Measurements from ENCODE around the gene HTR7.
"Not testable (repeated sequence)": the region's sequence is repeated elsewhere in the genome, so short reads cannot be mapped to it uniquely, and the experiment has no call there.

Gene HTR7

DNA sequence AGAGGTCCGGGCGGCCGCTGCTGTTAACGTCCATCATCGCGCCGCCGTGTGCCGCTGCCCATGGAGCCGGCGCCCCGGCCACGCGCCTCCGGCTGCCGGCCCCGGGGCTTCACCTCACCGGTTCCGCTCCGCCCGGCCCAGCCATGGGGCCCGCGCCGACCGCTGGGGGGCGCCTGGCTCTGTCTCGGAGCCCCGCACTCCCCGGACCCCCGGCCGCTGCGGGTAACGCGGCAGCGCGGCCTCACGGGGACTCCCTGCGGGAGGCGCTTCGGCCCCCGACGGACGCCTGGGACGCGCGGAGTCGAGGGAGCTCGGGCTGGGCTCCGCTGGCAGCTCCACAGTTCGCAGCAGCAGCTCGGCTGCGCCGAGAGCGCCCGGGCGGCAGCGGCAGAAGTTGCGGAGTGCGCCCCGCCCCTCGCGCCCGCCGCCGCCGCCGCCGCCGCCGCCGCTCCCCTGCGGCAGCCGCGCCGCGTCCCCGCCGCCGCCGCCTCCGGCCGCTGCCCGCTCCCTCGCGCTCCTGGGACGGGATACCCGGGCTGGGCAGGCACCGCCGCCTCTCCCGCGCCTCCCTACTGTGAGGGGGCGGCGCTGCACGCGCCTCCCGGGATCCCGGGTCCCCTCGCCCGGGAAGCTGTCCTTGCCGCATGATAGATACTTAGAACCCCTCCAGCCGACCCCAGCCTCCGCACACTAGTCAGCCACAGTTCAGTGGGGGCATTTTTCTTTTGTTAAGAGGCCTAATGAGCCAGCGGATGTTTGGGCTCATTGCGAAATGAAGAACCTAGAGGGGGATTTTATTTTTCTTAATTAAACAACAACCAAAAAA lies at the start of gene HTR7:
TSS of gene HTR7 (minus strand) at position 405 of the 826 bp plus-strand sequence. CDS start at position 37, 368 bp downstream.
- DNase-seq, result no peak

- no peak for DNase-seq
Measured at GRCh38 chr10:90906596-90906995, 48.8 kb upstream of the HTR7 start.

DNA sequence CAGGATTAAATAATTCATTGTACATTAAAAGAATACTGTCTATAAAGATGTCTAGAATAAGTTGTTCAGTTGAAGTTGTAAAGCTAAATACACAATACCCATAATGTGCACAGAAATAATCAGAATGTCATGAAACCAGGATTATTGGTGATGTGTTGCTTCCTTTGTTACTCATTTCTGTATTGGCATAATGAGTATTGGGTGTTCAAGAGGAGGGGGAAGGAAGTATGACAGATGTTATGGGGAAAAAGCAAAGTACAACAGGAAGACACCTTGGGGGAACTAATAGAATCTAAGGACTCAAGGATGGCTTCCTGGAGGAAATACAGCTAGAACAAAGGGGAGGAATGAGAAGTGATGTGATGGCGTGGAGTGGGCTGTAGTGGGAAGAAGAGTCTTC lies 48.1 kb upstream of the HTR7 start:
- no peak for DNase-seq

- not testable (repeated sequence) for DNase-seq
Measured at GRCh38 chr10:90896916-90897315, 39.1 kb upstream of the HTR7 start.

DNA sequence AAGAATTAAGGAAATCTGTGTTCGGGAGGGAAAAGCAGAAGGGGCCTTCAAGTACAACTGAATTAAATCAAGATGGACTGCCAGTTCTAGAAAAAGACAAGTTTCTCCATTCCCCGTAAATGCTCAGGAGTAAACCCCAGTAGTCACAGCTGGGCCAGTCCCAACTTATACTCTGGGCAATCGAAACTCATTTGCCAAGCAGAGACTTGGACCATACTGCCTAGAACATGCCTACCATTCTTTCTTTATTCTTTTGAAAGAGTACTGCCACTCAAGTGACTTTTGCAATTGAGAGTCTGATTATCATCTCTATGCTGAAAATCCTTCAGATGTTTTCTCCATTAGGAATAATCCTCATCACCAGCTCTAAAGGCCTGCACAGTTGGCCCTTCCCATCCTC lies 35.4 kb upstream of the HTR7 start:
- no peak for DNase-seq

- DNase-seq, result no peak
Measured at GRCh38 chr10:90890347-90890746, 32.5 kb upstream of the HTR7 start.

GRCh38 chr10:90889636-90890035 lies 31.8 kb upstream of the HTR7 start:
- no peak for DNase-seq

DNA sequence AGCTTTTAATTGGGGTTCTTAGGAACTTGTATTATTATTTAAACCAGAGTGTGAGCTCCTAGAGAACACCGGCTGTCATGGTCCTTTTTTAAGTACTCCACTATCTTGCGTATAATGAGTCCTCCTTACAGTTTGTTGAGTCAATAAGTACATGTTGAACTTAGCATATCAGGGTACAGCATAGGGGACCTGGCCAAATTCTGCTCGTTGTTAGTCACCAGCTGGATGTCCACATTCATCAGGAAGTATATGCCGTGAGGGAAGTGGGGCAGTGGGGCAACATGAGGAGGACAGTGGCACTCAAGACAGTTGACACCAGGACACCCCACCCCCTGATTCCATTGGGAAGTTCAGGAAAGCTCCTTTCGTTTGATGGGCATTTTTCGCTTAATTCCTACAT lies 30.5 kb upstream of the HTR7 start:
- DNase-seq, result no peak

GRCh38 chr10:90887555-90887954 lies 29.7 kb upstream of the HTR7 start:
- DNase-seq, result no peak

DNA sequence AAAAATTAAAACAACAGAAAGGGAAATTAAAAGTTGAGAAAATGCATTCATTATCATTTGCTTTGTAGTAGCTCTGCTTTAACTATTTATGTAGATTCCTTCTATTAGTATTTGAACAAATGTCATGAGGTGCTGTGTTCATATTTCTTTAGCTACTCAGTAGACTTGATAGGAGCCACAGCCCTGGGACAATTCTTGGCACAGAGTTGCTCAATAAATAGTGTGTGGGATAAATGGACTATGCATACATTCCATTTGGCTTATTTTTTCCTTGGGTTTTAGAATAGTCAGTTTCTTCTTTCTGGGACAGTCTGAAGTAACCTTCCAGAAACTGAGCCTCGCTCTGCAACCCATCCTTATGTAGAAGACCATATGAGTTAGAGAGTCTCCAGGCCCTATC lies 27.3 kb upstream of the HTR7 start:
- no peak for DNase-seq

DNA sequence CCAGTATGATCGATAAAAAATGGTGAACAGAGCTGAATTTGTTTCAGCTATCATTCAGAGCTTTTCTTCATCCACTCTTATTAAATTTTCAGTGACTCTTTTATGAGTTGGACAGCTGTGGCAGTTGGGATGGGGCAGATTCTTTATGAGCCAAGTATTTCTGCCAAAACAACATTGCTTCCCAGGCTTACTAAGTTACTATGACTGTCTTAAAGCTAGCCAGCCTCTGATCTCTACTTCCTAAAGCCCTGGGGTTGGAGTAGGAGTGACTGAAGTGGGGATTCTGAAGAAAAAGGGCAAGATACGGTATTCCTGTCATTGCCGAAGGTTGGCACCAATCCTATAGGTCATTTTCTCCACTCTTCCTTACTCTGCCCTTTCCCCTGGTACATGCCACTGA lies 26.6 kb upstream of the HTR7 start:
- DNase-seq, result no peak

DNA sequence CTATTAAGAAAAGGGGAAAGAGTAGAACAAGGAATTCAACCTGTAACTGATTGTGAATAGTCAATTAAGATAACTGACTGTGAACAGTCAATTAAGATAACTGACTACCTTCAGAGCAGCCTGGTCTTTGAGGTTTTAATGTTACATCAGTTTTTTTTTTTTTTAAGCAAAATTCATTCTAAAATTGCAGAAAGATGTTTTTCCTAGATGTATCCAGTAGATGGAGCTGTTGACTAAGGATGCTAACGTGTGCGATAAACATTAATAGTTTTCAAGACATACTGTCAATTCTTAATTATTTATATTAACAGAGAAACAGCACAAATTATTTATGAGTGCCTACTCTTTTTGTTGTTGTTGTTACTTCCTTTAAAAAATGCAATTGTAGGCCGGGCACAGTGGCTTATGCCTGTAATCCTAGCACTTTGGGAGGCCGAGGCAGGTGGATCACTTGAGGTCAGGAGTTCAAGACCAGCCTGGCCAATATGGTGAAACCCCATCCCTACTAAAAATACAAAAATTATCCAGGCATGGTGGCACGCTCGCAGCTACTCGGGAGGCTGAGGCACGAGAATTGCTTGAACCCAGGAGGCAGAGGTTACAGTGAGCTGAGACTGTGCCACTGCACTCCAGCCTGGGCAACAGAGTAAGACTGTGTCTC lies 22.4 kb upstream of the HTR7 start:
- not testable (repeated sequence) for DNase-seq

DNA sequence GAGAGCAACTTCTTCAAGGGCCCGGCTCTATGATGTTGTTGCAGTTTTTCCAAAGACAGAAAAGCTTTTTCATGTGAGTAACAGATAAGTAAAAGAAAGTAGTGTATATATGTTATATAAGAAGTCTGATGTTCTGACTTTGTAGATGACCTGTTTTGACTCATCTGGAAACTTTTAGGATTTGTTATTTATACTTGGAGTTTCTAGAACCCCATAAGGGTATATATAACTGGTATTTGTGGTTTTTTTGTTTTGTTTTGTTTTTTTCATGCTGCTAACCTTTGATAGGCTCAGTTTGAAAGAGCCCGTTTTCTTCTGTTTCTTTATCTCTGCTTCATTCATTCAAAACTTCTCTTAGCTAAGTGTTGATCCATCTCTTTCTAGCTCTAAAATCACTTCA lies 21.2 kb upstream of the HTR7 start:
- no peak for DNase-seq

DNA sequence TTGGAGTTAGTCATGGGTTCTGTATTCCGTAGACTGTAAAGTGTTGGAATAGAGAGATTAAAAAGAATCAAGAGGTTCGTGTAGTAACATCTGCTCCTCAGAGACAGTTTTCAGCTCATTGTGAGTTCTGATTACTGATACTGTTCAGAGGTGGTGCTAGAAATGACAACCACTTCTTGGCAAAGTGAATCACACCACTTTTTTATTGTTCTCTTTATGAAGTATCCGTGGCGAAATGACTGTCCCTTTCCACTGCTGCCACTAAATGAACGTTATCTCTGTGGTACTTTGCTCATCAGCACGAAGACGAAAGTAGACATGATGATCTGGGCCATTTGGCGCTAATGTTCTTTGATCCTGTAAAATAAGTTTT lies 14.8 kb upstream of the HTR7 start:
- no peak for DNase-seq

DNA sequence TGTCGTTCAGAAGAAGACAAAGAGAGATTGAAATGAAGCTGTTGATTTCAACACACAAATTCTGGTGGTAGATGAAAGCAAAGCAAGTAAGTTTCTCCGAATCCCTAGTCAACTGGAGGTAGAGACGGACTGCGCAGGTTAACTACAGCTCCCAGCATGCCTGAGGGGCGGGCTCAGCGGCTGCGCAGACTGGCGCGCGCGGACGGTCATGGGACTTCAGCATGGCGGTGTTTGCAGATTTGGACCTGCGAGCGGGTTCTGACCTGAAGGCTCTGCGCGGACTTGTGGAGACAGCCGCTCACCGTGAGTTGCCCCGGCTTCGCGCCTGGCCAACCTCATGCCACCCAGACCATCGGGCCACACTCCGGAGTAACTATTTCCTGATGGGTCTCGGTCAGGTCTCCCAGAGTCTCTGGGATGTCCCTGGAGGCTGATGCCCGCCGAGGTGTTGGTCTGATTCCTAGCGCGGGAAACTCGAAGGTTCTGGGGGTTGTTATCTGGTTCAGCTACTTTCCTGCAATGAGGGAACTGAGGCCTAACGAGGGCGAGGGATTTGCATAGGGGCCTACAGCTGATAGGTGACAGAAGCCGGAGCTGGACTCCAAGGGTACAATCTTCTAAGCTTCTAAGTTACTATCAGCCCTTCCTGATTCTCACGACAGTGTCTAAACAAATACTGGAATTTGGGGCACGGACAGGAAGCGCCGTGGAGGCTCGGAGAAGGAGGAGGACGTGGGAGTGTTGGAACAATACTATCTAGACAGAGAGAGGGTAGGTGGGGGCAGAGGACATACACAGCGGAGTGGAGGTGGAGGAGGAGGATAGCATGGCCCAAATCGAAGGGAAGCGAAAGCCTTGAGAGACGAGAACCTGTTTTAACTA lies 14.2 kb upstream of the HTR7 start, which contains the start of gene RPP30:
TSS of gene RPP30 (plus strand) at position 209 of the 882 bp plus-strand sequence. CDS start at position 222, 13 bp downstream.
- DNase-seq, result no peak

- no peak for DNase-seq
Measured at GRCh38 chr10:90871279-90871765, 13.5 kb upstream of the HTR7 start.

DNA sequence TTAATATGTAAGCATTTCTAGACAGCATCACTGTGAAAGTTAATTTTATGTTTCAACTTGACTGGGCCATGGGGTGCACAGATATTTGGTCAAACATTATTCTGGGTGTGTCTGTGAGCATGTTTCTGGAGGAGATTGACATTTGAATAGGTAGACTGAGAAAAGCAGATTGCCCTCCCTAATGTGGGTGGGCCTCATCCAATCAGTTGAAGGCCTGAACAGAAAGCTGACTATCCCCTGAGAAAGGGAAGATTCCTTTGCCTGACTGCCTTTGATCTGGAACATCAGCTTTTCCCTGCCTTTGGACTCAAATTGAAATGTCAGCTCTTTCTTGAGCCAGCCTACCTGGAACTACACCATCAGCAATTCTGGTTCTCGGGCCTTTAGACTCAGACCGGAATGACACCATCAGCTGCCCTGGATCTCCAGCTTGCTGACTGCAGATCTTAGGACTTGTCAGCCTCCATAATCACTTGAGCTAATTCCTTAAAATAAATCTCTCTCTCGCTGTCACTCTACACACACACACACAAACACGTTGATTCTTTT lies 8.3 kb upstream of the HTR7 start:
- no peak for DNase-seq

DNA sequence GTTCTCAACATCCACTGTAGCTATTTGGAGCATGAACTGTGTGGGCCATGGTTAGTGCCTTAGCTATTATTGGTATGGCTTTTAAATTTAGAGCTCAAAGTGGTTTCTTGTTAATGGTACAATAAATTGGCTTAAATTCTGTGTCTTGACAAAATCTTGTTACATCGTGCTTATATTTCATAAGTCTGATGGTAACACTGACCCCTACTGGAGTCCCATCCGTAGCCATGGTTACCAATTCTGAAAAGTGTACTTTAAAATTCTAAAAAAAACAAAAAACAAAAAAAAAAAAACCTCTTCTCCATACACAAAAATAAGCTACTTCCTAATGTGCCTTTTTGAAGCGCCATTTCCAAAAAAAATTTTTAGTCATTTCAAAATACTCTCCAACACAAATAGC lies 7.6 kb upstream of the HTR7 start:
- no peak for DNase-seq

DNA sequence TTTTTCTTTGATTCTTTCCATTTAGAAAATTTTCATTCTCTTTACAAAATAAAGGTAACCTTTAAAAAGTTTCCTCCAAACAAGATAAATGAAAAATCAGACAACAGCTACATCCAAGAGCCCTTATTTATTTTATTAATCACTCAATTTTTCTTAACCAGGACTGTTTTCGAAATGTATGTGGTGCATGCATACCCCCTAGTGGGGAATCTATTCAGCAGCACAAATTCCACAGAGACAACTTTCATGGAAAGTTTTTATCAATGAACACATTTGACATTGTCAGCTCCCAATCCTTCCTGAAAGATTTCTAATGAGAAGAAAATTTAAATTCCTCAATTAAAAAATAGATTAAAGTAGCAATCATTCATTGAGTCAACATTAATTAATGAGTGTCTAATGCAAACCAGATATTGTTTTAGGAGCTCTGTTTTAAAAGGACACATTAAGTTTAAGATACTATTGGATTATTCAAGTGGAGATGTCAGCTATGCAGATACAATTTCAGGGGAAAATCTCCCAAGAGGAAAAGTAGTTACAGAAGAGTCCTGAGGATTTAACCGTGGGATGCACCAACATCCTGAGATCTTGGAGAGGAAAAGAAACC lies 5.2 kb upstream of the HTR7 start:
- no peak for DNase-seq

DNA sequence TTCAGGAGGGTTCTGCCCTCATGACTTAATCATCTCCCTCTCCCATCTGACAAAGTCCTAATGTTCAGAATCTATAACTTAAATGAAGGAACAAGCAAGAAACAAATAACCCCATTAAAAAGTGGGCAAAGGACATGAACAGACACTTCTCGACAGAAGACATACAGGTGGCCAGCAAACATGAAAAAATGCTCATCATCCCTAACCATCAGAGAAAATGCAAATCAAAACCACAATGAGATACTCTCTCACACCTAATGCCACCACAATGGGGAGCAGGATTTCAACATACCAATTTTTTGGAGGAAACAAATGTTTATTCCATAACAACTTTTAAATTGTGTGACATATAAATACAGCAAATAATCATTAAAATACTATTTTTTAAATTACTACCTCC lies 3.0 kb upstream of the HTR7 start:
- no peak for DNase-seq

DNA sequence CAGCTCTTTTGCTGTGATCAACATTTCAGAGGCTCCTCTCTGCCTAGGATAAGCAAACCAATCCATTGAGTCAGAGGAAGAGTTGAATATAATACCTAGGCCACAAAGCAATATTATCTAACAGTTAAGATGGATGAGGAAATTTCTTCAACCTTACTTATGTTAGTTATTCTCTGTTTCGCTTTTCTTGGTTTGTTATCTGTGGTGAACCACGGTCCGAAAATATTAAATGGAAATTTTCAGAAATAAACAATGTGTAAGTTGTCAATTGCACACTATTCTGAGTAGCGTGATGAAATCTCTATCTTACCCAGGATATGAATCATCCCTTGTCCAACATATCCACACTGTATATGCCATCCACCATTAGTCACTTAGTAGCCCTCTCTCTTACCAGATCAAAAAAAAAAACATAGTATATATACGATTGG lies 1.5 kb upstream of the HTR7 start:
- no peak for DNase-seq

- DNase-seq, result no peak
Measured at GRCh38 chr10:90858461-90858968, 676 bp upstream of the HTR7 start.

Data from NCI-H2107 (cell line).